ENCODE measurements around the gene PCYT1A.

PCYT1A gene

DNA sequence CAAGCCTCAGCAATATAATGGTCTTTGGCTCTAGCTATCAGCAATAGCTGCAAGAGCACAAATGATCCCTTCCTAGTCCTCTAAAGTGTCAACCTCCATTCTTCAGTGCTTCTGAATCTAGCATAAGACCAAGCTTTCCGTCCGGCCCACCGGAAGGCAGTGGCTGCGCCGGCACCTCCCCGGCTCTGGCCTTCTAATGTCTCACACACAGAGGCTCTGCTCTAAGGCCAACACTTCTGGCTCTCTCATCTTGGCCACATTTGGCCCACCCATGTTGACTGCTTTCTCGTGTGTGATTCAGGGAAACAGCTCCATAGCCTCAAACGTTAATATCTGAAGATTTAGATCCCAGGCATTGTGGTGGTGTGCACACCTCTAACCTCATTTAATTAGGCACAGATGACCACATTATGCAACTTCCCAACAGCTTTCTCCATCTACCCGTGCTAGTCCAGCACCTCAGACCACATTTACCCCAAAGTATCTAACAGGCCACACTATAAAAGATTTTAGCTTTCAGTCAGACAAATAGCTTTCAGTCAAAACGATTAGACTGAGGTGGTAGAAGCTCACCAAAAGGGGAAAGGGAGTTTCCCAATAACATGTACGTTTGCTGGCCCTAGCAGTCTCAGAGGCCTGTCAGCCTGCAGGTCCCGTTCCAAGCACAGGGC is 51.9 kb downstream of the PCYT1A start:
- FAIRE-seq: no peak

- FAIRE-seq: no peak
Measured at GRCh38 chr3:196232882-196233251, 54.7 kb downstream of the PCYT1A start.

DNA sequence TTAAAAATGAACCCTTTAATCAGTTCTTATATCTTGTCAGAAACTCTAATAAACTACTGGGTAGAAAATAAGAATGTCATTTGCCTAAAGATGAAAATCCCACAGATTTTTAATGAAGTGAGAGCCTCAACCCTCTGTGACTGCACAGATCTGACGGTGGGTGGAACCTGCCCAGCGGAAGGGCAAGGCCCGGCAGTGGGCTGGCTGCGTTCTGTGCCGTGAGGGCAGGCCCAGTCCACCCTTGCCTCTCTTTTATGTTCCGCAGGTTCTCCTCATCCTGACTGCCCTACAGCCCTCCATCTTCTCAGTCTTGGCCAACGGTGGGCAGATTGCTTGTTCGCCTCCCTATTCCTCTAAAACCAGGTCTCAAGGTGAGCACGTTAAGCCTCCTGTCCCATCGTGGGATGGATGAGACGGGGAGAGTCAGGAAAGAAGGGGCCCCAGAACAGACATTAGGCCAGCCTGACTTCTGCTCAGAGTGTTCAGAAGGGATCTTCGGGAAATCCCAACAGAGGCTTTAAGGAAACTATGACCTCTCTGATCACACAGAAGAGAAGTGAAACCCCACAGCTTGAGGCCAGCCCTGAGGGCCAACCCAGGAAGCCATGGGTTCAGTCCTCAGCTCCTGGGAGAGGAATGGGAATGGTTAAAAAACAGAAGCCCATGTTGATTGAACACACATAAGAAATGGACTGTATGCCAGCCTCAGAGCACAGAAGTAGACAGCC is 55.2 kb downstream of the PCYT1A start:
- no peak for FAIRE-seq

- FAIRE-seq: no peak
Measured at GRCh38 chr3:196227629-196228493, 59.7 kb downstream of the PCYT1A start.

DNA sequence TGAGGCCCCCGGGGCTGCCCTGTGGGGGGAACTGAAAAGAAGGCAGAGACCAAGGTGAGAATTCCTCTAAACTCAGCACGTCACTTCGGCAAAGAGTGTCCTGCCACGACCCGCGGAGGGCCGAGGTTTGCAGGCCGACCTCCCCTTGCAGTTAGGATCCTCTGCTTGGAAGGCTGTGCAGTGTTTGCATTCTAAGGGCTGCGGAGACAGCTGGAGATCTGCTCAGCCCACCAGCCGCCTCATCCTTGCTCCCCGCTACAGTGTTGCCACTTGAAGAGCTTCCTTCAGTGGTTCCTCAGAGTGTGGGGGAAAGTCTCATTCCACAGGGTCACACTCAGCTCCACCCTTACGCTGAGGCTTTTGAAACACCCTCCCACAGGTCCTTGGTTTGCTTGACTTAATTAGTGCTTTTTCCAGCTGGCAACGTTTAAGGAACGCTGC is 60.4 kb downstream of the PCYT1A start:
- no peak for FAIRE-seq

- no peak for FAIRE-seq
Measured at GRCh38 chr3:196225763-196226364, 61.7 kb downstream of the PCYT1A start.

GRCh38 chr3:196225086-196225485 is 62.4 kb downstream of the PCYT1A start:
- FAIRE-seq: no peak

DNA sequence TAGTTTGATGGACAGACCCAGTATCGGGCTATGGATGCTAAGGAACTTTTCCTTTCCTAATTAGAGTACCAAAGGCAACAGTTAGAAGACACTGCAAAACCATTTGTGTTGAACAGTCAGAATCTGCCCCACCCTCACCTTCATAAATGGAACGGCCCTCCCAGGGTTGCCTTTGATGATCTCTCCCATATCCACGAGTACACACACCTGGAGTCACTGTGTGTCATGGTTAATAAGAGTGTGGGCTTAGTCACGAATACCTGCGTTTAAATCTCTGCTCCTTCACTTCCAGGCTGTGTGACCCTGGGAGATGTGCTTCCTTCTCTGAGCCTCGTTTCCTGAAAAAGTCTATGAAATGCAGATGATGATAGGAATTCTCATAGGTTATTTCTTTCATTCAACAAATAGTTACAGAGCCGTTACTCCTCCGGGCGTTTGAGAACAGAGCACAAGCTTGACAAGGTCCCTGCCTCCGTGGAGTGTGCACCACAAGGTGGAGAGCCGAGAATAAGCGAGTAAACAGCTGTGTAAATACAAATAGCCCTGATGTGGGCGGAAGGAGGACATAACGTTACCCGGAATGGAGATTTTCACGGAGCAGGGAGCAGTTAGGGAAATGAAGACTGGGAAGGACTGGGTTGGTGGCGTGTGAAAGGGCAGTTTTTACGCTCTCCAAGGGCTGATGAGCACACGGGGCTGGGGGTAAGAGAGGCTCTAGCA is 64.5 kb downstream of the PCYT1A start:
- FAIRE-seq: no peak

- no peak for FAIRE-seq
Measured at GRCh38 chr3:196220991-196221390, 66.5 kb downstream of the PCYT1A start.

- FAIRE-seq: no peak
Measured at GRCh38 chr3:196220587-196220986, 66.9 kb downstream of the PCYT1A start.

GRCh38 chr3:196219970-196220311 is 67.6 kb downstream of the PCYT1A start:
- FAIRE-seq: no peak

DNA sequence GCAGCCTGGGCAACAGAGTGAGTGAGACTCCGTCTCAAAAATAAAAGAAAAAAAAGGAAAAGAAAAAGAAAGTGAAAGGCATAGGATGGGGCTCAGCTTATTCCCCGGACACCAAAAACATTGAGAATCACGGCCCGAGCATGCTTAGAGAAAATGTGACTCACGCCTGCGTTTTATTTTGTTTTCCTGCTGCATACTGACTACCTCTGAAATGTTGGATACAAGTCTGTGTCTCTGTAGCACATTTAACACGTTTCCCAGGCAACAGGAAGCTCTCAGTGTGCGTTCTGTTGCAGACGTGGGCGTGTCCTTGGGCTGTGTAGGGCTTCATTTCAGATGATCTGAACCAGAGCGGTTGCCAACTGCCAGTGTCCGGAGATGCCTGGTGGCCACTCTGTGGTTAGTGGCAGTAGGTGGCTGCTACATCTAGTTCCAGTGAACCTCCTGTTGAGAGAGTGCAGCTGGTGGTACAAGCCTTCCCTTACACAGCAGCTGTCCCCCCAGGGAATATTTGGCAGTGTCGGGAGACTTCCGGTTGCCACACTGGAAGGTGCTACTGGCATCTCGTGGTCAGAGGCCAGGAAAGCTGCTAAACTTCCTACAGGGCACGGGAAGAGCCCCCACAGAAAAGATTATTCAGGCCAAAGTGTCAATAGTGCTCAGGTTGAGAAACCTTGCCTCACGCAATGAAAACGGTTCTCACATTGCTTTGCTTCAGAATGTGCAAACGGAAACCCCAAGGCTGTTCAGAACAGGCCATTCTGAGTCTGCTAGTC is 68.1 kb downstream of the PCYT1A start:
- no peak for FAIRE-seq

GRCh38 chr3:196218155-196218712 is 69.3 kb downstream of the PCYT1A start:
- no peak for FAIRE-seq

DNA sequence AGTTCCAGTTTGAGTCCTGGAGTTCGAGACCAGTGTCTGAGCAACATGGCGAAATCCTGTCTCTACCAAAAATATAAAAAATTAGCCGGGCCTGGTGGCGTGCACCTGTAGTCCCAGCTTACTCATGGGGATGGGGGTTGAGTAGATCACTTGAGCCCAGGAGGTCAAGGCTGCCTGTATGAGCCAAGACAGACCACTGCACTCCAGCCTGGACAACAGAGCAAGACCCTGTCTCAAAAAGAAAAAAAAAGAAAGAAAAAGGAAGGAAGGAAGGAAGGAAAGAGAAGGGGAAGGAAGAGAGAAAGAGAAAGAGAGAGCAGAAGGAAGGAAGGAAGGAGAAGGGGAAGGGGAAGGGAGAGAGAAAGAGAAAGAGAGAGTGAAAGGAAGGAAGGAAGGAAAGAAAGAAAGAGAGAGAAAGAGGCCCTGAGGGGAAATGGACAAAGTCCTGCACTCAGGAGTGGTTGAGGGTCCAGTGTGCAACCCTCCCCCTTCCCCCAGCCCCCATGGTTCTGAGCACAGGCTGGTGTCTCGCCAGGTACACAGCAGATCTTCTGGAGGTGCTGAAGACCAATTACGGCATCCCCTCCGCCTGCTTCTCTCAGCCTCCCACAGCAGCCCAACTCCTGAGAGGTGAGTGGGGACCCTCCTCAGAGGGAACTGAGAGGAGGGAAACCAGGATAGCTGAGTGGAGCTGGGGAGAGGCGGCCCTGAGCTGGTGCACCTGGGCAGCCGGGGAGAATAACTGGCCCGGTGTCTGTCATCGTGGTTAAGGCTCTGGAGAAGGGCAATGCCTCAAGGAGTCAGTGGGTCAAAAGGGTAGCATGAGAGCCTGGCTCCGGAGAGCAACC is 70.0 kb downstream of the PCYT1A start:
- no peak for FAIRE-seq

GRCh38 chr3:196216681-196217211 is 70.8 kb downstream of the PCYT1A start:
- FAIRE-seq: no peak

DNA sequence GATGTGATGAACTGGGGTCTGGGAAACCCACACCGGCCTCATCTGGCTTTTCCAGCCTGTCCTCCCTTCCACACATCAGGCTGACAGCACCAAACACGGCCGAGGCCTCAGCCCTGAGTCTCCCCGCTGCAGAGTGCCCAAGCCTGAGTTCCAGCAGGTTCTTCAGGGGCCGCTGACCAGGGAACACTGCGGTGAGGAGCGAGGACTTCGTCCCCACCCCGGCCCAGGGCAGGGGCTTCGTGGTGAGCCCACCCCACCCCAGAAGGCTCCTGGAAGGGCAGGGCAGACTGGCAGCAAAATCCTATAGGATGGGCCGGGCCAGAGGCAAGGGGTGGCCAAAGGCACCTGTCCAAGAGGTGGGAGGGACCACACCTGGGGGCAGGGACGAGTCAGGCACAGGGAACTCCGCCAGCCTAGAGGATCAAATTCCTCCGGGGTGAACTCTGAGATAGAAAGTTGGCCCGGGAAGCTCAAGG is 71.4 kb downstream of the PCYT1A start, which contains the start of gene SLC51A:
Gene SLC51A, plus strand, starts transcription at position 446 of the 476 bp plus-strand sequence. CDS start 179 bp downstream, outside the sequence.
- no peak for FAIRE-seq

DNA sequence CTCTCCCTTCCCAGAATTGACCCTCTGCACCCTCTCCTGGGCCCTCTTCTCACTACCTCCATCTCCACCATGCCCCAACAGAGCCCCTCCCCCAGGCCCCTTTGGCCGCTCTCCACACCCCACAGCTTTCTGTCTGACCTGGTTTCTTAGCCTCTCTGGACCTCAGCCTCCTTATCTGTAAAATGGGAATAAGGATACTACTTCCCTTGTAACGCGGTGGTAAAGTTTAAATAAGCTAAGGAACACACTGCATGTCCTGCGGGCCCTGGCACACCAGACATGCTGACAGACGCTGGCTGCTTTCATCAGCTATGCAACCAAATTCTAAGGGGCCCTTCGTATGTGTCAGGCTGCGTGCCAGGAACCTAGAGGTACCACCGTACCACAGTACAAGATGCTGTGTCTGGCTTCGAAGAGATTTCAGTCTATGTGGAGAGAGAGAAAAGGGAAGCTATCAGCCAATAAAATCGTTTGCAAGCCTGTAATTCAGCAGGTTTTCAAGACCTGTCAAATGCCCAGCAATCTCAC is 72.0 kb downstream of the PCYT1A start:
- no peak for FAIRE-seq

GRCh38 chr3:196214783-196215441 is 72.6 kb downstream of the PCYT1A start:
- no peak for FAIRE-seq
